ENCODE data around the gene RCSD1. TPM values are rescaled to one million over a fixed set of nuclear protein-coding genes. Genes with fewer than 3 reads are reported as not detected.

Gene RCSD1
- total and polyA plus RNA-seq, 3 donors from 2014 or later = 13.8 to 24.7 (median 14.1) TPM

DNA sequence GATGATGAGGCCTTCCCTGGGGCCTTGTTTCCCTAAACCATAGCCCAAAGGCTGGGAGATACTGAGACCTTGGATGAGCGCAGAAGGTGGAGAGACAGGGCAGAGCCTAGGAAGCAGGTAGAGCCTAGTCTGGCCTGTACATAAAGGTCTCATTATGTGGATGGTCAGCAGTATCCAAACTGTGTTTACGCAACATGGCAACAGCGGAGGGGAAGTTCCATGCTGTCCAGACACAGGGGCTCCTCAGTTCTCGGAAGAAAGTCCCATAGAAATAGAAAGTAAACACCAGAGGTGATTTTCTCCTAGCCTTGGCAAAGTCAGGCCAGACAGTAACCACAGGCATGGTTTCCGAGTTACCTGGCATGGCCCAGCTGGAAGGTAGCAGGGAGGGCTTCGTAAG, 49.7 kb downstream of the RCSD1 start:
- no peak overlapping the region for H3K27ac ChIP-seq
- no peaks in the 10 kb centered on the region for H3K36me3 ChIP-seq (ENCODE audit: low read depth, missing control alignments)
- intact Hi-C loops (cut with DNase I; ENCODE audit: low total_unique reads) = loop anchor here (10.0 kb wide), 1 partner anchor 75 kb away; no protein-coding TSS in a partner anchor
- no peak overlapping the region for H3K4me3 ChIP-seq
- DNase-seq = no peak
- TF ChIP-seq POLR2A (IDR thresholded peaks at IDR 0.05) = no peak
- TF ChIP-seq, protein P1, sequence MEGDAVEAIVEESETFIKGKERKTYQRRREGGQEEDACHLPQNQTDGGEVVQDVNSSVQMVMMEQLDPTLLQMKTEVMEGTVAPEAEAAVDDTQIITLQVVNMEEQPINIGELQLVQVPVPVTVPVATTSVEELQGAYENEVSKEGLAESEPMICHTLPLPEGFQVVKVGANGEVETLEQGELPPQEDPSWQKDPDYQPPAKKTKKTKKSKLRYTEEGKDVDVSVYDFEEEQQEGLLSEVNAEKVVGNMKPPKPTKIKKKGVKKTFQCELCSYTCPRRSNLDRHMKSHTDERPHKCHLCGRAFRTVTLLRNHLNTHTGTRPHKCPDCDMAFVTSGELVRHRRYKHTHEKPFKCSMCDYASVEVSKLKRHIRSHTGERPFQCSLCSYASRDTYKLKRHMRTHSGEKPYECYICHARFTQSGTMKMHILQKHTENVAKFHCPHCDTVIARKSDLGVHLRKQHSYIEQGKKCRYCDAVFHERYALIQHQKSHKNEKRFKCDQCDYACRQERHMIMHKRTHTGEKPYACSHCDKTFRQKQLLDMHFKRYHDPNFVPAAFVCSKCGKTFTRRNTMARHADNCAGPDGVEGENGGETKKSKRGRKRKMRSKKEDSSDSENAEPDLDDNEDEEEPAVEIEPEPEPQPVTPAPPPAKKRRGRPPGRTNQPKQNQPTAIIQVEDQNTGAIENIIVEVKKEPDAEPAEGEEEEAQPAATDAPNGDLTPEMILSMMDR (IDR thresholded peaks at IDR 0.05) = no peak
- WGBS, 2 donors = 92 to 93% methylated on average over 6 of the region's 6 CpGs
- no peaks in the 10 kb centered on the region for H3K27me3 ChIP-seq
- H3K9me3 ChIP-seq = no peaks in the 10 kb centered on the region
- peaks cover 3% of the 10 kb centered on the region for H3K4me1 ChIP-seq

DNA sequence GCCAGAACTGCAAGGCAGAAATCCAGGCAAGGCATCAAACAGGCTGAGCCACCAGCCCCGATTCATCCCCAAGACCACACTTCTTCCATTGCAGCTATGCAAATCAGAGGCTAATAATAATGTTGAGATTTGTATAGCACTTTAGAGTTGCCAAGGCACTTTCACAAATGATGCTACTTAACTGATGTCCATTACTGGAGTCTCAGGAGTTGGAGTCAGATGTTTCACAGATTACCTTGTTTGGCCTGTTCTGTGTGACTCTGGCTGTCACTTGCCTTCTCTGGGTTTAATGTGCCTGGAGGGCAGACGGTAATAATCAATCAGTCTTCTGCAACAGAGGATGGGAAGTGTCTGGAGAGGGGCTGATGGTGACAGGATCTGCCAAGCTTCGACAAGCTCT, 51.0 kb downstream of the RCSD1 start:
- H3K36me3 ChIP-seq (ENCODE audit: low read depth, missing control alignments) = no peaks in the 10 kb centered on the region
- H3K9me3 ChIP-seq = no peaks in the 10 kb centered on the region
- intact Hi-C loops (cut with DNase I; ENCODE audit: low total_unique reads) = loop anchor here (10.0 kb wide), 1 partner anchor 76 kb away; no protein-coding TSS in a partner anchor
- TF ChIP-seq, protein P1 (IDR thresholded peaks at IDR 0.05) = no peak
- no peak for TF ChIP-seq POLR2A (IDR thresholded peaks at IDR 0.05)
- DNase-seq = no peak
- no peak overlapping the region for H3K4me3 ChIP-seq
- peaks cover 11% of the 10 kb centered on the region for H3K4me1 ChIP-seq
- H3K27me3 ChIP-seq = no peaks in the 10 kb centered on the region
- no peak overlapping the region for H3K27ac ChIP-seq
- WGBS, 2 donors = 72 to 79% methylated on average over 3 of the region's 3 CpGs

DNA sequence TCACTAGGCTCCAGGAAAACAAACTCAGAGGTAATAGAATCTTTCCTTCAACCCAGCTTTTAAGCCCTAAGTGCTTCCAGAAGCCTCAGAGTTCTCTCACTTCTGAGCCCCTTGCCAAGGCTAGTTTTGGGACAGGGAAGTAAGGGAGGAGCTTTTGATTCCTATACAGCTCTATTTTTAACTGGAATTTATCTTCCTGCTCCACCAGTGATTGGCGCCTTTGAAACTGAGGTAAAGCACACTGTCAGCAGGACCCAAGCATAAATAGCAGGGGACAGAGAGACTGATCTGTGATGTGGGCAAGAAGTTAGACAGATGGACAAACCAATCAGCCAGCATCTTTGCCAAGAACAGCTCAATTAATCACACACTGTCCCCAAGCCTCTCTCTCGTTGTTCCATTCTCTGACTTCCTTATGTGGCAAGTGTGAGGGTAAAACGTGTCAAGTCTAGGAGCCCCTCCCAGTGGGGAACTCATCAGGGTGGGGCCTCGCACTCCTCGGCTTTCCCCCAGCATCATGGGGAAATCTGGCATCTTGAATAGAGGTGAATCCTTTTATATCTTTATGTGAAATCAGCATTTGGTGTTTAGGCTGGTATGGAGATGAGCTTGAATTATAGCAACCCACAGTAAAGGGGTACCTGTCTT, 51.5 kb downstream of the RCSD1 start:
- Histone ChIP-seq H3K27ac (no peak overlapping the region), H3K4me1 (peaks cover 16% of the 10 kb centered on the region)
- intact Hi-C loops (cut with DNase I; ENCODE audit: low total_unique reads) = loop anchor here (10.0 kb wide), 1 partner anchor 77 kb away; no protein-coding TSS in a partner anchor

DNA sequence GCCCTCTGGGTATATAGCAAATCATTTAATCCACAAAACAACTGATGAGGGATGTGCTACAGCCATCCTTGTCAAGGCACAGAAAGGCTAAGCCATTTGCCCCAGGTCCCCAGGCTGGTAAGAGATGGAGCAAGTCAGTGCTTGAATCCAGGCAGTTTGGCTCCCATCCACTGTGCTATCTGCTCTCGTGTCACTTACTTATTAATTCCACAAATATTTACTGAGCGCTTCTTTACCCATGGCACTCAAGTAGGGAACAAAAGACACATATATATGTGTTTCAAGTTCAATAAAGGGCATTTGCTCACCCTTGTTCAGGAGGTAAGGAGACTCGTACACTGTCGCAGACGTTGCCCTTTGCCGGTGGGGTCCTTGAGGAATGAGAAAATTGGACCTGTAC, 53.2 kb downstream of the RCSD1 start:
- Histone ChIP-seq H3K27ac (no peak overlapping the region), H3K4me1 (peaks cover 17% of the 10 kb centered on the region), H3K9me3 (no peaks in the 10 kb centered on the region), H3K36me3 (ENCODE audit: low read depth, missing control alignments) (no peaks in the 10 kb centered on the region), H3K4me3 (no peak overlapping the region), H3K27me3 (no peaks in the 10 kb centered on the region)
- WGBS, 2 donors = 88 to 90% methylated on average over 6 of the region's 6 CpGs
- no peak for DNase-seq
- TF ChIP-seq, protein P1 (IDR thresholded peaks at IDR 0.05) = no peak
- TF ChIP-seq POLR2A (IDR thresholded peaks at IDR 0.05) = no peak
- intact Hi-C loops (cut with DNase I; ENCODE audit: low total_unique reads) = loop anchor here (10.0 kb wide), 1 partner anchor 78 kb away; no protein-coding TSS in a partner anchor

More for the DNA sequence above, 51.5 kb downstream of the RCSD1 start:
- Histone ChIP-seq H3K4me3 (no peak overlapping the region), H3K36me3 (ENCODE audit: low read depth, missing control alignments) (no peaks in the 10 kb centered on the region), H3K9me3 (no peaks in the 10 kb centered on the region), H3K27me3 (no peaks in the 10 kb centered on the region)
- 56 to 63% methylated on average over 5 of the region's 5 CpGs for WGBS, 2 donors
- DNase-seq = no peak
- TF ChIP-seq, protein P1 (IDR thresholded peaks at IDR 0.05) = no peak
- TF ChIP-seq POLR2A (IDR thresholded peaks at IDR 0.05) = no peak

Measured in testis (tissue), 3 donors.